ENCODE measurements around the gene TMPRSS15.

TMPRSS15 gene

DNA sequence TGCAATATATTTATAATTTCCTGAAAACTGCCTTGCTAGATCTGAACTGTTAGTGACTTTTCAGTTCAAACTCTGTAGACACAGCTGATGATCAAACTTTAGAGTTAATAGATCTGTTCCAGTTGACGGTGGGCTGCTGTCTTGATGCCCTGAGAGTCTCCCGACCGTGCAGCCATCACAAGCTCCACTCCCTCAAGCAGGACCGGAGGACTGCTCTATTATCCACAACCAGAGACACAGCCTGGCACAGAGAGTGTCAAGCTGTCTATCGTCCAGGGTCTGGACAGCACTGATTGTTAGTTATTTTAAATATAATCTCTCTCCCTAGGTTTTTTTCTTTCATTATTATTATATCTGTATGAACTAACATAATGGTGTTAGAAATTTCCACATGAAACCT lies 150.9 kb downstream of the TMPRSS15 start:
- Histone ChIP-seq H3K36me3 (ENCODE audit: control insufficient read depth in 2 of 2, insufficient read depth in 1 of 2, low read length in 2 of 2) (no peaks in the 10 kb centered on the region), H3K27ac (ENCODE audit: extremely low read depth, low read depth, low read length) (no peak overlapping the region), H3K4me3 (ENCODE audit: low read depth, low read length) (no peak overlapping the region), H3K9me3 (ENCODE audit: control insufficient read depth, insufficient read depth, low read depth, low read length) (no peaks in the 10 kb centered on the region), H3K4me1 (ENCODE audit: control insufficient read depth, insufficient read depth, low read length) (no peaks in the 10 kb centered on the region)
- ChIA-PET CTCF (interaction anchor here (0.6 to 1.3 kb wide), 2 partner anchors 117 to 212 kb away, joined by 3 to 4 read pairs; no protein-coding TSS in a partner anchor), POLR2A (no interaction called here)
- TF ChIP-seq ZNF660 (tag by site-specific recombination; IDR thresholded peaks at IDR 0.05): no peak

DNA sequence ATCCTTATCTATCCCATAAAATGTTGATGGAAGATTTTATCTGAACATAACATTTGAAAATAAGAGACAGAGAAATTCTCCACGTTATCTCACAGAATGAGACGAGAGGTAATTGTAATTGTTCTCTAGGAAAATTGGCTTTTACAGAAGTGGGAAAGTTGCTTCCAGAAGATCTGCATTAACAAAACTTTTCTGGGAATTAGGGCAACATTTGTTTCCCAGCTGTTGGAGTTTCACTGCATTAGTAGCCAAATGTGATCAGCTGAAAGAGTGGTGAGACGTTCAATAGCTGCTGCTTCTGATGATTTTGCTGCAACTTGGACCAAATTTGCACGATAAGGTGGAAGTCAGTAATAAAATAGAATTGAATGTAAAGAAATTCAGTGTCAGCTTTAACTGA lies 151.3 kb downstream of the TMPRSS15 start:
- ChIA-PET POLR2A (no interaction called here), CTCF (interaction anchor here (0.6 to 1.3 kb wide), 2 partner anchors 117 to 212 kb away, joined by 3 to 4 read pairs; no protein-coding TSS in a partner anchor)
- TF ChIP-seq HOXC10 (CRISPR knock-in tag; IDR thresholded peaks at IDR 0.05) (no peak), ZSCAN30 (tag by site-specific recombination; IDR thresholded peaks at IDR 0.05) (no peak), ZNF549 (tag by site-specific recombination; IDR thresholded peaks at IDR 0.05) (no peak), SCRT2 (tag by site-specific recombination; IDR thresholded peaks at IDR 0.05) (no peak), ZNF623 (tag by site-specific recombination; IDR thresholded peaks at IDR 0.05) (no peak), ZNF335 (tag by site-specific recombination; conservative IDR thresholded peaks at IDR 0.05) (no peak), ZNF391 (tag by site-specific recombination; IDR thresholded peaks at IDR 0.05; ENCODE audit: borderline replicate concordance, low read depth) (no peak), ZBTB7A (tag by site-specific recombination; IDR thresholded peaks at IDR 0.05; ENCODE audit: low read depth) (no peak), ZFP3 (tag by site-specific recombination; IDR thresholded peaks at IDR 0.05; ENCODE audit: low read depth) (no peak), ZBTB21 (tag by site-specific recombination; IDR thresholded peaks at IDR 0.05) (no peak)
- TF ChIP-seq, protein P1, sequence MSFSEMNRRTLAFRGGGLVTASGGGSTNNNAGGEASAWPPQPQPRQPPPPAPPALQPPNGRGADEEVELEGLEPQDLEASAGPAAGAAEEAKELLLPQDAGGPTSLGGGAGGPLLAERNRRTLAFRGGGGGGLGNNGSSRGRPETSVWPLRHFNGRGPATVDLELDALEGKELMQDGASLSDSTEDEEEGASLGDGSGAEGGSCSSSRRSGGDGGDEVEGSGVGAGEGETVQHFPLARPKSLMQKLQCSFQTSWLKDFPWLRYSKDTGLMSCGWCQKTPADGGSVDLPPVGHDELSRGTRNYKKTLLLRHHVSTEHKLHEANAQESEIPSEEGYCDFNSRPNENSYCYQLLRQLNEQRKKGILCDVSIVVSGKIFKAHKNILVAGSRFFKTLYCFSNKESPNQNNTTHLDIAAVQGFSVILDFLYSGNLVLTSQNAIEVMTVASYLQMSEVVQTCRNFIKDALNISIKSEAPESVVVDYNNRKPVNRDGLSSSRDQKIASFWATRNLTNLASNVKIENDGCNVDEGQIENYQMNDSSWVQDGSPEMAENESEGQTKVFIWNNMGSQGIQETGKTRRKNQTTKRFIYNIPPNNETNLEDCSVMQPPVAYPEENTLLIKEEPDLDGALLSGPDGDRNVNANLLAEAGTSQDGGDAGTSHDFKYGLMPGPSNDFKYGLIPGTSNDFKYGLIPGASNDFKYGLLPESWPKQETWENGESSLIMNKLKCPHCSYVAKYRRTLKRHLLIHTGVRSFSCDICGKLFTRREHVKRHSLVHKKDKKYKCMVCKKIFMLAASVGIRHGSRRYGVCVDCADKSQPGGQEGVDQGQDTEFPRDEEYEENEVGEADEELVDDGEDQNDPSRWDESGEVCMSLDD (tag by site-specific recombination; IDR thresholded peaks at IDR 0.05): no peak
- TF ChIP-seq, protein P2, sequence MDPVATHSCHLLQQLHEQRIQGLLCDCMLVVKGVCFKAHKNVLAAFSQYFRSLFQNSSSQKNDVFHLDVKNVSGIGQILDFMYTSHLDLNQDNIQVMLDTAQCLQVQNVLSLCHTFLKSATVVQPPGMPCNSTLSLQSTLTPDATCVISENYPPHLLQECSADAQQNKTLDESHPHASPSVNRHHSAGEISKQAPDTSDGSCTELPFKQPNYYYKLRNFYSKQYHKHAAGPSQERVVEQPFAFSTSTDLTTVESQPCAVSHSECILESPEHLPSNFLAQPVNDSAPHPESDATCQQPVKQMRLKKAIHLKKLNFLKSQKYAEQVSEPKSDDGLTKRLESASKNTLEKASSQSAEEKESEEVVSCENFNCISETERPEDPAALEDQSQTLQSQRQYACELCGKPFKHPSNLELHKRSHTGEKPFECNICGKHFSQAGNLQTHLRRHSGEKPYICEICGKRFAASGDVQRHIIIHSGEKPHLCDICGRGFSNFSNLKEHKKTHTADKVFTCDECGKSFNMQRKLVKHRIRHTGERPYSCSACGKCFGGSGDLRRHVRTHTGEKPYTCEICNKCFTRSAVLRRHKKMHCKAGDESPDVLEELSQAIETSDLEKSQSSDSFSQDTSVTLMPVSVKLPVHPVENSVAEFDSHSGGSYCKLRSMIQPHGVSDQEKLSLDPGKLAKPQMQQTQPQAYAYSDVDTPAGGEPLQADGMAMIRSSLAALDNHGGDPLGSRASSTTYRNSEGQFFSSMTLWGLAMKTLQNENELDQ (tag by site-specific recombination; IDR thresholded peaks at IDR 0.05; ENCODE audit: low read depth): no peak
- TF ChIP-seq, protein P3, sequence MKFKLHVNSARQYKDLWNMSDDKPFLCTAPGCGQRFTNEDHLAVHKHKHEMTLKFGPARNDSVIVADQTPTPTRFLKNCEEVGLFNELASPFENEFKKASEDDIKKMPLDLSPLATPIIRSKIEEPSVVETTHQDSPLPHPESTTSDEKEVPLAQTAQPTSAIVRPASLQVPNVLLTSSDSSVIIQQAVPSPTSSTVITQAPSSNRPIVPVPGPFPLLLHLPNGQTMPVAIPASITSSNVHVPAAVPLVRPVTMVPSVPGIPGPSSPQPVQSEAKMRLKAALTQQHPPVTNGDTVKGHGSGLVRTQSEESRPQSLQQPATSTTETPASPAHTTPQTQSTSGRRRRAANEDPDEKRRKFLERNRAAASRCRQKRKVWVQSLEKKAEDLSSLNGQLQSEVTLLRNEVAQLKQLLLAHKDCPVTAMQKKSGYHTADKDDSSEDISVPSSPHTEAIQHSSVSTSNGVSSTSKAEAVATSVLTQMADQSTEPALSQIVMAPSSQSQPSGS (tag by site-specific recombination; IDR thresholded peaks at IDR 0.05; ENCODE audit: low read depth): no peak
- TF ChIP-seq, protein P4, sequence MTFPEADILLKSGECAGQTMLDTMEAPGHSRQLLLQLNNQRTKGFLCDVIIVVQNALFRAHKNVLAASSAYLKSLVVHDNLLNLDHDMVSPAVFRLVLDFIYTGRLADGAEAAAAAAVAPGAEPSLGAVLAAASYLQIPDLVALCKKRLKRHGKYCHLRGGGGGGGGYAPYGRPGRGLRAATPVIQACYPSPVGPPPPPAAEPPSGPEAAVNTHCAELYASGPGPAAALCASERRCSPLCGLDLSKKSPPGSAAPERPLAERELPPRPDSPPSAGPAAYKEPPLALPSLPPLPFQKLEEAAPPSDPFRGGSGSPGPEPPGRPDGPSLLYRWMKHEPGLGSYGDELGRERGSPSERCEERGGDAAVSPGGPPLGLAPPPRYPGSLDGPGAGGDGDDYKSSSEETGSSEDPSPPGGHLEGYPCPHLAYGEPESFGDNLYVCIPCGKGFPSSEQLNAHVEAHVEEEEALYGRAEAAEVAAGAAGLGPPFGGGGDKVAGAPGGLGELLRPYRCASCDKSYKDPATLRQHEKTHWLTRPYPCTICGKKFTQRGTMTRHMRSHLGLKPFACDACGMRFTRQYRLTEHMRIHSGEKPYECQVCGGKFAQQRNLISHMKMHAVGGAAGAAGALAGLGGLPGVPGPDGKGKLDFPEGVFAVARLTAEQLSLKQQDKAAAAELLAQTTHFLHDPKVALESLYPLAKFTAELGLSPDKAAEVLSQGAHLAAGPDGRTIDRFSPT (tag by site-specific recombination; IDR thresholded peaks at IDR 0.05): no peak
- Histone ChIP-seq H3K4me3 (ENCODE audit: low read depth, low read length) (no peak overlapping the region), H3K36me3 (ENCODE audit: control insufficient read depth in 2 of 2, insufficient read depth in 1 of 2, low read length in 2 of 2) (no peaks in the 10 kb centered on the region), H3K4me1 (ENCODE audit: control insufficient read depth, insufficient read depth, low read length) (no peaks in the 10 kb centered on the region), H3K9me3 (ENCODE audit: control insufficient read depth, insufficient read depth, low read depth, low read length) (no peaks in the 10 kb centered on the region), H3K27ac (ENCODE audit: extremely low read depth, low read depth, low read length) (no peak overlapping the region)
